NCI-H1092 (cell line): ENCODE measurements around the gene PPIB.

Source experiments
- DNase-seq: peaks from one replicate; lab custom pipeline; 2025; lab: John Stamatoyannopoulos, UW

PPIB gene

GRCh38 chr15:64158363-64159134 is 4.3 kb downstream of the PPIB start:
- no peak for DNase-seq

- no peak for DNase-seq
Measured at GRCh38 chr15:64157599-64158125, 5.2 kb downstream of the PPIB start.

- DNase-seq, result no peak
Measured at GRCh38 chr15:64156652-64157331, 6.0 kb downstream of the PPIB start.

GRCh38 chr15:64155802-64156651 is 6.8 kb downstream of the PPIB start:
- no peak for DNase-seq

- peak; percentile 72 for DNase-seq
Measured at GRCh38 chr15:64153480-64154367, 9.1 kb downstream of the PPIB start.

- no peak for DNase-seq
Measured at GRCh38 chr15:64152507-64153387, 10.1 kb downstream of the PPIB start.

- DNase-seq, result no peak
Measured at GRCh38 chr15:64151727-64152506, 10.9 kb downstream of the PPIB start, which contains the start of gene SNX22. Gene SNX22, plus strand, starts transcription at chr15:64151731. Its CDS starts 45 bp downstream, at chr15:64151776.

GRCh38 chr15:64149893-64150578 is 12.8 kb downstream of the PPIB start:
- no peak for DNase-seq

- no peak for DNase-seq
Measured at GRCh38 chr15:64149424-64149823, 13.4 kb downstream of the PPIB start.

GRCh38 chr15:64148581-64148980 is 14.2 kb downstream of the PPIB start:
- DNase-seq, result no peak

GRCh38 chr15:64148168-64148567 is 14.7 kb downstream of the PPIB start:
- no peak for DNase-seq

- DNase-seq, result no peak
Measured at GRCh38 chr15:64146885-64147681, 15.7 kb downstream of the PPIB start.

GRCh38 chr15:64146520-64146884 is 16.3 kb downstream of the PPIB start:
- DNase-seq, result no peak

- no peak for DNase-seq
Measured at GRCh38 chr15:64146041-64146440, 16.8 kb downstream of the PPIB start.

GRCh38 chr15:64144565-64145281 is 18.1 kb downstream of the PPIB start:
- DNase-seq, result no peak

- DNase-seq, result no peak
Measured at GRCh38 chr15:64144192-64144564, 18.6 kb downstream of the PPIB start.

- no peak for DNase-seq
Measured at GRCh38 chr15:64143276-64143675, 19.5 kb downstream of the PPIB start.
